LNCAP (cell line): Measurements from ENCODE around the gene PRR18.
A peak's percentile ranks its signal among the peaks of the same experiment; 100 is the strongest.

ENCODE experiments used
- CTCF ChIP-seq: fragments of 450-650 bp; IDR thresholded peaks from 2 replicates; pipeline ENCODE4 v1.5.1; 2017; ENCODE audit warnings: mild to moderate bottlenecking

The PRR18 gene

GRCh38 chr6:166314454-166314853 lies 6.3 kb upstream of the PRR18 start:
- TF ChIP-seq CTCF: no peak

DNA sequence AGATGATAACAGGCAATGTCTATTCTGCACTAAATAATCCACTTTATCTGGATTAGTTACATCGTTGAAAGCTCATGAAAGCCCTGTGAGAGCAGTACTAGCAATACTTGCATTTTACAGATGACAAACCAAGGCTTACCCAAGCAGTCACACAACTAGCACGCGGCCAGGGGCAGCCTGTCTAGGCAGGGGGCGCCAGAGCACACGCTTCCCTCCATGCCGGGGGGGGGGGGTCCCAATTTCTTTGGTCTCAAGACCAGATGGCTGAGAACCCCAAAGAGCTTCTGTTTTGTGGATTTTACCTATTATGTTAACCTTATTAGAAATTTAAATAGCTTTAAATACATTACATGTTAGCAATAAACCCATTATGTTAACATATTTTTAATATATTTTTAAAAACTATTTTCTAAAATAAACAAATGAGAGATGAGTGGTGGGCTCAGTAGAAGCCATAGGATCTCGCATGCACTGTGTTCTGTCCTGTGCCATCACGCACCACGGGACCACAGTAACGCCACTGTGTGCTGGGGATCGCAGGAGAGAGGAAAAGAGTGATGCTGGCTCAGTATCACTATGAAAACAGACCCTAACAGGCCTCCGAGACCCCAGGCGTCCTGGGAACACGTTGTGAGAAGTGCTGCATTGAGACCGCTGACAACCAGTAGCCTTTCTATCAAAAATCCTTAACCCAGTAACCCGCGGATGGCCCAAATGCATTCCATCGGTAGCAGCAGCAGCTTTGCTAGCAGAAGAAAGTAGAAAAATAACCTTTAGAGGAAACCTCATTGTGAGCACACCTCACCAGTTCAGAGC lies 5.3 kb upstream of the PRR18 start:
- peak; percentile 59 for TF ChIP-seq CTCF

- TF ChIP-seq CTCF: no peak
Observed at GRCh38 chr6:166312832-166313231, 4.6 kb upstream of the PRR18 start.

- no peak for TF ChIP-seq CTCF
Observed at GRCh38 chr6:166310634-166311033, 2.4 kb upstream of the PRR18 start.

- no peak for TF ChIP-seq CTCF
Observed at GRCh38 chr6:166309977-166310376, 1.8 kb upstream of the PRR18 start.

- peak; percentile 25; the same call in 1 of the 2 replicates for TF ChIP-seq CTCF
Observed at GRCh38 chr6:166308769-166309589, 787 bp upstream of the PRR18 start.

DNA sequence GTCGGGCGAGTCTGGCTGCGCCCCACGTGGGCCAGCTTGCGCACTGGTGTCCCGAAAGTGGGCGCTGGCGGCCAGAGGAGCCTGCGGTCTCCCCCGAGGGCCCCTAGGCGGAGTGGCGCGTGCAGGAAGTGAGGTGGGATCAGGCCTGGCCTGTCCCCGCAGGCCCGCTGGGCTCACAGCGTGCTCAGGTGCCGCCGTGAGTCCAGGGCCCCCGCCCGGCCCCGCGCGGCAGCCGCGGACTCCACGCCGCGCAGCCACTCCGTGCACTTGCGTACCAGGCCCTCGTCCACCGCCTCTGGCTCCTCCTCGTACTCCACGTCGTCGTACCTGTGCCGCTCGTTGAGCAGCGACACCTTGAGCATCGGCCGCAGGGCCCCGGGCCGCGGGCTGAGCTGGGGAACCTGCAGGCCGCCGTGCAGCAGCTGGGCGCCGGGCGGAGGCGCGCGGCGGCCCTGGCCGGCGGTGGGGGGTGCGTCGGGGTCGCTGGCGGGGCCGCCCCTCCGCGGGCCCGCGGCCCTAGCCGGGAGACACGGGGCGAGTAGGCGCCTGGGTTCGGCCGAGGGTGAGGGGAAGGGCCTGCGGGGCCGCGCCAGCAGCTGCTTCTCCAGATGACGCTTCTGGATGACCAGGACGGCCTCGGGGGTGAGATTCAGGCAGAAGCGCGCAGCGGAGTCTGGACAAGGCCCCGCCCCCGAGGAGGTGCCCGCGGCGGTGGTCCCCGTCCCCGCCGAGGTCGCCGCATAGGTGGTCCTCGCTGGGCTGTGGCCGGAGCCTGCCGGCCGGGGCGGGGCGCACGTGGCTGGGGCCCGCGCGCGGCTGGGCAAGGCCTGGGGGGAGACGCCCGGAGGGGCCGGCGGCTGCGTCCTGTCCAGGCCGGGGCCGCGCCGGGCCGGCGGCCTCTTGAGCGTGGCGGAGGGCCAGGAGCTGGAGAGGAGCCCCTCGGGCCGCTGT lies 835 bp downstream of the PRR18 start:
- TF ChIP-seq CTCF: no peak
